Measurements from ENCODE around the gene NECTIN4. TPM values are rescaled to one million over a fixed set of nuclear protein-coding genes. Genes with fewer than 3 reads are reported as not detected.

NECTIN4 gene
- total and polyA plus RNA-seq, 2 of the 8 experiments (the other 6 are each of a cell fraction or from before 2014, with no cell fraction given) = 0.19 to 0.71 TPM

DNA sequence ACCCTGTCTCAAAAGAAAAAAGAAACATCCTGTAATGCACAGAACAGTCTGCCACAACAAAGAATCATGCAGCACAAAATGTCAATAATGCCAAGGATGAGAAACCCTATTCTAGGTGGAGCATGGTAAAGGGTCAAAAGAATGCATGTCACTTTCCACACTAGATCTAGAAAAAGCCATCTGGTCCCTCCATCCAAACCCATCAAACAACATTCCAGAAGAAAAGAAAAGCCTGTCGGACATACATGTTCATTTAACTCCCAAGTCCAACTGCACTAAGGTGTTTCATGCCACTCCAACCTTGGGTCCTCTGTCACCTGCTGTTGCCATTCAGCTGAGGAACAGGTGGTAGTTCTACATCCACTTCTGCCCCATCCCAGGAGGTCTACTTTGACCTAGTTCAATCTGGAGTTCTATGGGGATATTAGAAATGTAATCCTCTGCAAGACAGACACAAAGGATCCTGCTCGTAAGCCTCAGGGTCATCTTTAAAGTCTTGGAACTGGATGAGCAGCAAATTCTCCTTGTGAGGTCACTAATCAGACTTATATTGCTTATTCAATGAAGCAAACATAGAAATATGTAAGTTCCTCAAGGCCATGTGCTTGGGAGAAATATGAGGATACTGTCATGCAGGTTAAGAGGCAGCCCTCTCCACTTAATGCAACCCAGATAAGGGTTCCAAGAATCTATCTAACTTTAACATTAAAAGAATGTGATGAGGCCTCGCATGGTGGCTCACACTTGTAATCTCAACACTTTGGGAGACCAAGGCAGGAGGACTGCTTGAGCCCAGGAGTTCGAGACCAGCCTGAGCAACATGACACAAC, 39.4 kb upstream of the NECTIN4 start:
- Histone ChIP-seq H3K79me2 (ENCODE audit: control insufficient read depth in 1 of 2, insufficient read depth in 2 of 2, low read length in 2 of 2) (peaks cover 0 to 60% of the 10 kb centered on the region in 2 experiments; a peak in 3 of 4 replicates), H2BK120ac (replicated peaks; ENCODE audit: low read depth, low read length) (no peak overlapping the region)

More for the DNA sequence above, 39.4 kb upstream of the NECTIN4 start:
- Histone ChIP-seq H3K4me2 (ENCODE audit: insufficient read depth in 1 of 2, low read depth in 2 of 2, low read length in 2 of 2) (no peak overlapping the region), H3K27me3 (replicated peaks in 1 of 4; ENCODE audit: control insufficient read depth in 3 of 4, extremely low read depth in 1 of 4, insufficient read depth in 3 of 4, low read length in 3 of 4) (no peaks in the 10 kb centered on the region), H3K4ac (replicated peaks; ENCODE audit: insufficient read length, low read depth, low read length) (no peak overlapping the region), H2BK15ac (ENCODE audit: low read length) (no peak overlapping the region), H2BK12ac (ENCODE audit: low read depth, low read length) (no peak overlapping the region), H2AFZ (ENCODE audit: low read length) (no peak overlapping the region), H4K20me1 (replicated peaks in 1 of 2; ENCODE audit: control insufficient read depth in 1 of 2, insufficient read depth in 2 of 2, low read length in 2 of 2) (peaks cover 2 to 11% of the 10 kb centered on the region in 2 experiments), H3K79me1 (ENCODE audit: low read depth, low read length) (peaks cover 6% of the 10 kb centered on the region), H3K4me1 (replicated peaks in 1 of 4; ENCODE audit: control insufficient read depth in 3 of 4, insufficient read depth in 4 of 4, low read length in 3 of 4) (no peaks in the 10 kb centered on the region; a peak in 1 of 7 replicates), H4K8ac (ENCODE audit: extremely low read depth, insufficient read depth, low read length) (no peak overlapping the region), H3K18ac (ENCODE audit: extremely low read depth, low read length) (no peak overlapping the region), H3K9me3 (ENCODE audit: insufficient read depth in 2 of 2, low read depth in 1 of 2, low read length in 1 of 2) (no peaks in the 10 kb centered on the region), H2BK5ac (ENCODE audit: low read depth, low read length) (no peak overlapping the region), H3K9ac (replicated peaks in 1 of 4; ENCODE audit: extremely low read depth in 1 of 4, low read depth in 3 of 4, low read length in 3 of 4) (no peak overlapping the region), H3K14ac (ENCODE audit: insufficient read length) (no peak overlapping the region), H3K36me3 (ENCODE audit: control insufficient read depth in 2 of 4, insufficient read depth in 4 of 4, low read length in 3 of 4) (peaks cover 2 to 49% (median 15%) of the 10 kb centered on the region in 4 experiments; a peak in 7 of 8 replicates), H3K27ac (ENCODE audit: low read depth, low read length) (no peak overlapping the region), H2BK20ac (ENCODE audit: low read length) (no peak overlapping the region), H4K5ac (ENCODE audit: insufficient read length, low read depth, low read length) (no peak overlapping the region), H4K91ac (replicated peaks; ENCODE audit: insufficient read length, low read length) (no peak overlapping the region), H3K4me3 (ENCODE audit: extremely low read depth in 1 of 4, insufficient read depth in 2 of 4, low read depth in 3 of 4, low read length in 4 of 4) (no peak overlapping the region), H2AK5ac (ENCODE audit: low read depth, low read length) (no peak overlapping the region), H3K23ac (ENCODE audit: insufficient read length) (no peak overlapping the region), H3K56ac (replicated peaks; ENCODE audit: insufficient read length, low read depth, low read length) (no peak overlapping the region), H3K23me2 (ENCODE audit: low read depth, low read length) (peaks cover 9% of the 10 kb centered on the region)
- FAIRE-seq = no peak
- TF ChIP-seq EGR1 (IDR thresholded peaks at IDR 0.05; ENCODE audit: borderline replicate concordance, low read depth, low read length) = no peak
- no peak for TF ChIP-seq SP4 (IDR thresholded peaks at IDR 0.05; ENCODE audit: low read length)
- TF ChIP-seq MAFK (IDR thresholded peaks at IDR 0.05; ENCODE audit: low read depth, low read length) = no peak
- TF ChIP-seq BCL11A (IDR thresholded peaks at IDR 0.05; ENCODE audit: low read depth in 2 of 2, low read length in 2 of 2) = no peak
- ChIA-PET CTCF (ENCODE audit: partially characterized antibody) (interaction anchor here (0.6 to 1.1 kb wide), 2 partner anchors 11 to 13 kb away, joined by 3 to 4 read pairs; no protein-coding TSS in a partner anchor), POLR2A (ENCODE audit: partially characterized antibody) (interaction anchor here (1.8 kb wide), 1 partner anchor 8 kb away, joined by 6 read pairs; no protein-coding TSS in a partner anchor)
- no peak for DNase-seq (ENCODE audit: low read depth in 1 of 2, low spot score in 2 of 2)
- WGBS, 2 experiments (ENCODE audit: extremely low coverage in 1 of 2, insufficient coverage in 1 of 2, insufficient read length in 1 of 2, insufficient replicate concordance in 2 of 2, low coverage in 1 of 2, low lambda C conversion rate in 2 of 2, missing lambda C conversion rate in 1 of 2) = 91% methylated on average over 4 of the region's 4 CpGs; no CpG with 5 or more reads in 1 of the 2 experiments
